ENCODE measurements around the gene HMX1.

HMX1 gene

GRCh38 chr4:8861576-8862295, 9.9 kb downstream of the HMX1 start:
- Histone ChIP-seq H3K27me3 (ENCODE audit: insufficient read depth, poor library complexity, severe bottlenecking) (peaks cover 91% of the 10 kb centered on the region), H3K27ac (replicated peaks) (no peak overlapping the region)

GRCh38 chr4:8860892-8861575, 10.6 kb downstream of the HMX1 start:
- no peak for DNase-seq (ENCODE audit: low read depth in 1 of 2, low spot score in 1 of 2)
- TF ChIP-seq CTCF (IDR thresholded peaks at IDR 0.05; ENCODE audit: insufficient read depth, low read length) (no peak), POLR2AphosphoS5 (IDR thresholded peaks at IDR 0.05; ENCODE audit: low read depth) (no peak), REST (IDR thresholded peaks at IDR 0.05; ENCODE audit: insufficient replicate concordance, low read depth) (no peak), SPI1 (IDR thresholded peaks at IDR 0.05; ENCODE audit: borderline replicate concordance, low read depth) (no peak), GABPA (IDR thresholded peaks at IDR 0.05; ENCODE audit: low read depth) (no peak)
- Histone ChIP-seq H3K4me3 (replicated peaks; ENCODE audit: insufficient read depth, low read length) (no peak overlapping the region), H3K27ac (replicated peaks) (no peak overlapping the region), H3K27me3 (ENCODE audit: insufficient read depth, poor library complexity, severe bottlenecking) (peaks cover 91% of the 10 kb centered on the region)

More at GRCh38 chr4:8861576-8862295, 9.9 kb downstream of the HMX1 start:
- no peak for DNase-seq (ENCODE audit: low read depth in 1 of 2, low spot score in 1 of 2)
- TF ChIP-seq CTCF (IDR thresholded peaks at IDR 0.05; ENCODE audit: insufficient read depth, low read length) (no peak), GABPA (IDR thresholded peaks at IDR 0.05; ENCODE audit: low read depth) (no peak), REST (IDR thresholded peaks at IDR 0.05; ENCODE audit: insufficient replicate concordance, low read depth) (no peak), SPI1 (IDR thresholded peaks at IDR 0.05; ENCODE audit: borderline replicate concordance, low read depth) (no peak)
- H3K4me3 ChIP-seq (replicated peaks; ENCODE audit: insufficient read depth, low read length): no peak overlapping the region

- Histone ChIP-seq H3K27ac (replicated peaks) (no peak overlapping the region), H3K4me3 (replicated peaks; ENCODE audit: insufficient read depth, low read length) (no peak overlapping the region), H3K27me3 (ENCODE audit: insufficient read depth, poor library complexity, severe bottlenecking) (peaks cover 94% of the 10 kb centered on the region)
- no peak for DNase-seq (ENCODE audit: low read depth in 1 of 2, low spot score in 1 of 2)
- TF ChIP-seq GABPA (IDR thresholded peaks at IDR 0.05; ENCODE audit: low read depth) (no peak), CTCF (IDR thresholded peaks at IDR 0.05; ENCODE audit: insufficient read depth, low read length) (no peak), POLR2AphosphoS5 (IDR thresholded peaks at IDR 0.05; ENCODE audit: low read depth) (no peak), SPI1 (IDR thresholded peaks at IDR 0.05; ENCODE audit: borderline replicate concordance, low read depth) (no peak)
These were observed 11.3 kb downstream of the HMX1 start for GRCh38 chr4:8860096-8860891.
